Esophagus squamous epithelium (tissue), 5 donors: Measurements from ENCODE around the gene TNIK. TPM values are rescaled to one million over a fixed set of nuclear protein-coding genes. Genes with fewer than 3 reads are reported as not detected.

Experiments
- DNase-seq: peaks from one replicate; lab custom pipeline; 2025; lab: John Stamatoyannopoulos, UW
- H3K27ac ChIP-seq, 4 donors: fragments of 200-600 bp; sonication (generic); one replicate each; pipeline ENCODE4 v1.5.1; 2016 to 2019; ENCODE audit warnings: mild to moderate bottlenecking in 1 of 4
- H3K27me3 ChIP-seq, 4 donors: fragments of 200-600 bp; sonication (generic); 1 replicate in 3 of 4; 2 replicates in 1 of 4; pipeline versions ENCODE4 v1.5.1 to v1.6.0; 2017 to 2021; ENCODE audit warnings: antibody characterized with exemption in 1 of 4
- H3K36me3 ChIP-seq, 3 donors: fragments of 200-600 bp; sonication (generic); one replicate each; pipeline ENCODE4 v1.5.1; 2016 to 2019
- H3K4me1 ChIP-seq, 3 donors: fragments of 200-600 bp; sonication (generic); one replicate each; pipeline ENCODE4 v1.5.1; 2017 to 2019
- H3K4me3 ChIP-seq, 4 donors: fragments of 200-600 bp; sonication (generic); 1 replicate in 3 of 4; 2 replicates in 1 of 4; pipeline ENCODE4 v1.5.1; 2016 to 2019; ENCODE audit warnings: mild to moderate bottlenecking in 2 of 4, moderate library complexity in 1 of 4
- H3K9me3 ChIP-seq, 3 donors: fragments of 200-600 bp; sonication (generic); one replicate each; pipeline ENCODE4 v1.5.1; 2016 to 2019
- CTCF ChIP-seq, 6 experiments: fragments of 450-650 bp in 4 of 6; fragments of 200-600 bp in 2 of 6; sonication (generic) in 2 of 6; IDR thresholded peaks; one replicate each; pipeline ENCODE4 v1.5.1; 2016 to 2019; ENCODE audit warnings: antibody characterized with exemption in 6 of 6, mild to moderate bottlenecking in 4 of 6, moderate library complexity in 4 of 6
- POLR2A ChIP-seq, 4 donors: fragments of 450-650 bp; IDR thresholded peaks; one replicate each; pipeline ENCODE4 v1.6.1; 2017; ENCODE audit warnings: antibody characterized with exemption in 4 of 4, mild to moderate bottlenecking in 4 of 4, moderate library complexity in 3 of 4
- WGBS, 2 donors: methylation state at CpG; one replicate each; pipeline ENCODE4 v1.1.5; 2018; 5-methylcytosine and 5-hydroxymethylcytosine counted together
- intact Hi-C: fragments of 100-400 bp; cut with DNase I; formaldehyde crosslinking; loops from one replicate; pipeline ENCODE4 v1.15.0; 2022
- total RNA-seq, 4 donors: library from RNA; depleted of rRNA; stranded (reverse); fragments of >200 nt; gene quantifications; one replicate each; pipeline ENCODE4 v1.1.0, GENCODE V29; 2016
- donor health status: DM: yes; HTN: yes; CAD: no.

Gene TNIK
- total RNA-seq, 4 donors from 2014 or later = 2.2 to 11.6 (median 4.7) TPM

- Histone ChIP-seq H3K36me3 (peaks cover 0 to 12% (median 0%) of the 10 kb centered on the region in 3 donors), H3K27me3 (no peaks in the 10 kb centered on the region), H3K4me3 (no peak overlapping the region), H3K9me3 (peaks cover 0 to 4% (median 0%) of the 10 kb centered on the region in 3 donors), H3K27ac (no peak overlapping the region), H3K4me1 (no peaks in the 10 kb centered on the region)
- TF ChIP-seq POLR2A (IDR thresholded peaks at IDR 0.05) (no peak), CTCF (IDR thresholded peaks at IDR 0.05) (no peak)
- no peak for DNase-seq
- intact Hi-C loops = no loop called here
- WGBS, 2 donors = 47 to 53% methylated on average over 1 of the region's 1 CpG
Measured at GRCh38 chr3:171165983-171166382, 294.2 kb downstream of the TNIK start.

GRCh38 chr3:171165499-171165921 is 294.7 kb downstream of the TNIK start:
- no peak overlapping the region for H3K27ac ChIP-seq
- H3K4me1 ChIP-seq = no peaks in the 10 kb centered on the region
- no peak for DNase-seq
- no peaks in the 10 kb centered on the region for H3K27me3 ChIP-seq
- H3K9me3 ChIP-seq = peaks cover 0 to 4% (median 0%) of the 10 kb centered on the region in 3 donors
- no peak overlapping the region for H3K4me3 ChIP-seq
- 78 to 94% methylated on average over 3 of the region's 3 CpGs for WGBS, 2 donors
- H3K36me3 ChIP-seq = peaks cover 0 to 12% (median 0%) of the 10 kb centered on the region in 3 donors
- intact Hi-C loops = no loop called here
- TF ChIP-seq CTCF (IDR thresholded peaks at IDR 0.05) = no peak

- Histone ChIP-seq H3K4me3 (no peak overlapping the region), H3K9me3 (peaks cover 0 to 4% (median 0%) of the 10 kb centered on the region in 3 donors), H3K27me3 (no peaks in the 10 kb centered on the region), H3K27ac (no peak overlapping the region), H3K4me1 (no peaks in the 10 kb centered on the region), H3K36me3 (peaks cover 0 to 22% (median 0%) of the 10 kb centered on the region in 3 donors)
- TF ChIP-seq CTCF (IDR thresholded peaks at IDR 0.05) = no peak
- TF ChIP-seq POLR2A (IDR thresholded peaks at IDR 0.05) = no peak
- intact Hi-C loops = no loop called here
- DNase-seq = no peak
Measured at GRCh38 chr3:171164067-171164465, 296.1 kb downstream of the TNIK start.

GRCh38 chr3:171163101-171164066 is 296.8 kb downstream of the TNIK start:
- Histone ChIP-seq H3K27me3 (no peaks in the 10 kb centered on the region), H3K27ac (no peak overlapping the region), H3K9me3 (peaks cover 0 to 4% (median 0%) of the 10 kb centered on the region in 3 donors), H3K36me3 (peaks cover 0 to 24% (median 0%) of the 10 kb centered on the region in 3 donors), H3K4me3 (no peak overlapping the region), H3K4me1 (no peaks in the 10 kb centered on the region)
- no peak for DNase-seq
- intact Hi-C loops = no loop called here
- TF ChIP-seq POLR2A (IDR thresholded peaks at IDR 0.05) (no peak), CTCF (IDR thresholded peaks at IDR 0.05) (peak in 5 of 6 experiments; percentile 24 to 81 (median 46))

- Histone ChIP-seq H3K36me3 (peaks cover 0 to 31% (median 0%) of the 10 kb centered on the region in 3 donors), H3K9me3 (peaks cover 0 to 4% (median 0%) of the 10 kb centered on the region in 3 donors), H3K4me1 (peaks cover 0 to 6% (median 0%) of the 10 kb centered on the region in 3 donors), H3K27ac (no peak overlapping the region), H3K27me3 (no peaks in the 10 kb centered on the region), H3K4me3 (no peak overlapping the region)
- WGBS, 2 donors = 100% methylated on average over 1 of the region's 1 CpG
- no peak for TF ChIP-seq POLR2A (IDR thresholded peaks at IDR 0.05)
- no peak for TF ChIP-seq CTCF (IDR thresholded peaks at IDR 0.05)
- no peak for DNase-seq
- intact Hi-C loops = no loop called here
Measured at GRCh38 chr3:171160325-171160724, 299.9 kb downstream of the TNIK start.
